Fibroblast of skin of left quadriceps (primary cell): ENCODE measurements around the gene NUDT4.
"Not testable (repeated sequence)": the region's sequence is repeated elsewhere in the genome, so short reads cannot be mapped to it uniquely, and the experiment has no call there.

Experiments
- DNase-seq, 2 experiments: peaks; one replicate each; pipeline ENCODE4 v3.0.0-alpha.2; 2013; ENCODE audit warnings: low read depth in 2 of 2

NUDT4 gene

DNA sequence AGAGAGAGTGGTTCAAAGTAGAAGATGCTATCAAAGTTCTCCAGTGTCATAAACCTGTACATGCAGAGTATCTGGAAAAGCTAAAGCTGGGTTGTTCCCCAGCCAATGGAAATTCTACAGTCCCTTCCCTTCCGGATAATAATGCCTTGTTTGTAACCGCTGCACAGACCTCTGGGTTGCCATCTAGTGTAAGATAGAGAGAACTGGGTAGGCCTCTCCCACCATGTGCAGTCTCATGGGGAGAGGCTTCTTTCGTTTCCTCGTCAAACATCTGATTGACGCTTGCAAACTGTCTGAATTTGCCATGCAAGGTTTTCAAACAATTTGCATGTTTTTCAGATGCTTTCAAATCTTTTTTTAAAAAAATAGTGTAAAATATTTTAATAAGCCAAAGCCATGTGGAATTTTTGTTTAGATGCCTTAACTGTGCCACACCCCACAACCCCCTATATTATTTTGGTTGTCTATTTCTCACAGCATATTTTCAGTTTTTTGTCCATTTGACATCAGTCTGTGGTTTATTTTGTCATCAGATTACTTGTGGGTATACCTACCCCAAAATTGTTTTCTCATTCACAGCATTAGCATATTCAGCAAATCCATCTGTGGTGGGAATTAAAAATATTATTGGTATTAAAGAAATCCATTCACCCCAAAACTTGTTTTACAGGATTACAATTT lies 21.6 kb downstream of the NUDT4 start:
- DNase-seq, result not testable (repeated sequence)

DNA sequence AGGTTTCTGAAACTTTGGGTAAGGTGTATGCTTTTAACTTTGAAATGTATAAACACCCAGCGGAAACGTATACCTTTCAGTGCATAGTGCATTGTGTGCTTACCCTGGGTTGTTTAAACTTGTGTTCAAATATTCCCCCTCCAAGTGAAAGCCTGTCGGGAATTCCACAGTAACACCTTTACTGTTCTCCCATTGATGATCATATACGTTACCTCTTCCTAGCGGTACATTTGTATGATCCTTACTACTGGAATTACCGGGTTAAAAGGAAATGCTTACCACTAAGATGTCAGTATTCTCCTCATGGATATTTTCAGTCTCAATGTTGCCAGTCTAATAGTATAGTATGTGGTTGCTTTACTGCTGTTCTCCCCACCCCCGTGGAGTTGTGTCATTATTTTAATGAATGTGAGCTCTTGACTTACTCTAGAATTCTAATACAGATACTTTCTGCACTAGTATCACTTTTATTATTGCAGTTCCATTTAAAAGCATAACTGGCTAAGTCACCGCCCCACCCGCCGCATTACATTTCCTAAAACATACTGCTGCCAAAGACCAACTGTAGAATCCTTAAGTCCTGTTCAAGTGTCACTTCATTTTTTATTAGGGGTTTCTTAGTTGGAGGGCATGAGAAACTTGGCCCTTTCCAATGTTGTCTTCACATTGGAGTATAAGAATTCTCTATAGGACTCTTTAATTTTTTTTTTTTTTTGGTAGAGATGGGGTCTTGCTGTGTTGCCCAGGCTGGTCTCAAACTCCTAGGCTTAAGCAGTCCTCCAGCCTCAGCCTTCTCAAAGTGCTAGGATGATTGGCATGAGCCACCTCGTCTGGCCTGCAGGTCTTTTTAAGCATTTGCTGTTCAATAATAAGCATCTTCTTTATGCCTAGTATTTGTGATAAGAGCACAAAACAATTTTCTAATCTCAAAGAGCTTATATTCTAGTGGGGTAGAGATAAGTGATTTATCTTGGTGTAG lies 24.9 kb downstream of the NUDT4 start:
- no peak for DNase-seq

DNA sequence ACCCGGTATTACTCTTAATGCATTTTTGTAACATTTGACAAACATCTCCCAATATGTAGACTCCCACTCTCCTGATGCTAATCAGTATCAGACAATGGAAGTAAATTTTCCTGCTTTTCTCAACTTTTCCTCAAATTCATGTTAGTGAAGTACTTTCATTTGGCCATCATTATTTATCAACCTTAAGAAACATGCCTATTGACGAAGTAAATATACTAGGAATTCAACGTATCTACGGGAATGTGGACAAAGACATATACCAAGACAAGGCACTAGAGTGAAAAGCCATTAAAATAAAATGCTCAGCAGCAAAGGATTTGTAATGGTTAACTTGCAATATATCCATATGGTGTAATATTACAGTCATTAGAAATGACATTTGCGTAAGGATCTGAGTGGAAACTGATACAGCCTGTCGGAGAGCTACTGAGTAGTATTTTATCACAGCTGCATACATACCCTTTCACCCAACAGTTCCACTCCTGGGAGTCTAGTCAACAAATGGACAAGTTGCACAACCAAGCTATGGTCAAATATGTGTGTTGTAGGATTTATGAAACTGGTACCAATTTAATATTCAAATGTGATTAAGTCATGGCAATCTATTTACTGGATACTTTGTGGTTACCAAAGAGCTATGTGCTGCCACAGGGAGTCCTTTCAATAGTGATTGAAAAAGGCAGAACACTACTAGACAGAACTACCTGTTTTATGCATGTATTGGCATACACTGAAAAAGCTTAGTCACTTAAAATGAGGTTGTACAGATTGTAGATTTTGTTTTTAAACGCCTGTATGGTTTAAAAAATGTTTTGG lies 26.5 kb downstream of the NUDT4 start:
- no peak for DNase-seq

DNA sequence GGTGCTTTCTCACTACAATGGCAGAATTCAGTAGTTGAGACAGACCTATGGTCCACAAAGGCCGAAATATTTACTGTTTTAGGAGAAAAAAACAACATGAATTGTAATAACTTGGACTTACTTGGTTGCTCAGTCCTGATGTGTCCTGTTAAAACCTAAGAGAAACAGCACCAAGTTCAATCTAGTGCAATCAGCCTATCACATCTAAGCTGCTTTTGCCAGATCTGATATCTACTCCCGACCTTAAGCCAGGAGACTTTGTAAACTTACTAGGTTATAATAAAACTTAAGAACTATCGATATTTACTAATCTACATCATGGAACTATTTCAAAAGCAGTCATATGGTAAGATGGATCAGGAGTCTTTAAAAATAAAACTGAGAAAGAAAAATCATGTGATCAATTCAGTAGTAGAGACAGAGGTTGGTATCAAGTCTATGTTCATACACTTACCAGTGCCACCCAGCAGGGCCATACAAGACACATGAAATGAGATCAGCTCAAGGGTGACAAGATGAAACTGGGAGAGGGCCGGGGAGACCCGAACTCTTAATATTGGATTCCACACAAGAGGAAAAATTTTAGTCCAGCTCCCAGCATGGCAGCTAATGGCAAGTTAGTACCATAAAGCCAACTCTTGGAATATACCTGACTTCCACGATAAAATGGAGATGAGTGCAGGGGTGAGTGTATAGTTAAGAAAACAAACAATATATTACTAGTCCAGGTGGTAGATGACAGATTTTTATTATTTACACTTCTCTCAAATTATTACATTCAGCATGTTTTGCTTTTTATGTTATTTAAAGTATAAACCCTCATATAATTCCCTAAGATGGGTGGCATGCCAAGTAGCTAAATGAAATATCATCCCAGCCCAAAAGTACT lies 27.5 kb downstream of the NUDT4 start:
- DNase-seq, result no peak

- no peak for DNase-seq
These were observed 29.6 kb downstream of the NUDT4 start for GRCh38 chr12:93407054-93407962.

GRCh38 chr12:93407963-93408283 lies 30.2 kb downstream of the NUDT4 start:
- no peak for DNase-seq

- no peak for DNase-seq
These were observed 31.1 kb downstream of the NUDT4 start for GRCh38 chr12:93408813-93409212.

- DNase-seq, result not testable (repeated sequence)
These were observed 31.8 kb downstream of the NUDT4 start for GRCh38 chr12:93409343-93410187.

DNA sequence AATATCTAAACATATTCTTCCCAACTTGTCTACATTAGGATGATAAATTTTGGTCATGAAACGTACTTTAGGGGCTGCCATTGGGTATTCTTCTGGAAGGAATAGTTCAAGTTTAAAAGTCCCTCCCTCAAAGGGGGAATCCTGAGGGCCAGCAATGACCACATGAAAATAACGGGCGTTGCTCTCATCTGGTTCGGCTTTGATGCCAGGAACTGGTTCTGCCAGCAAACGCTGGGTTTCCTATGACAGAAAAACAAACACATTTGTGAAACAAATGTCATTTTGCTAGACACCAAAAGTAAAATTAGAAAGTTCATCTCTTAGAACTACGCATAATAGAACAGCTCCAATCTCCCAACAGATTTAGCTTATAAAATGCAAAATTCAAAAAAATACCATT lies 33.3 kb downstream of the NUDT4 start:
- DNase-seq, result not testable (repeated sequence)

- not testable (repeated sequence) for DNase-seq
These were observed 34.7 kb downstream of the NUDT4 start for GRCh38 chr12:93412396-93412795.

DNA sequence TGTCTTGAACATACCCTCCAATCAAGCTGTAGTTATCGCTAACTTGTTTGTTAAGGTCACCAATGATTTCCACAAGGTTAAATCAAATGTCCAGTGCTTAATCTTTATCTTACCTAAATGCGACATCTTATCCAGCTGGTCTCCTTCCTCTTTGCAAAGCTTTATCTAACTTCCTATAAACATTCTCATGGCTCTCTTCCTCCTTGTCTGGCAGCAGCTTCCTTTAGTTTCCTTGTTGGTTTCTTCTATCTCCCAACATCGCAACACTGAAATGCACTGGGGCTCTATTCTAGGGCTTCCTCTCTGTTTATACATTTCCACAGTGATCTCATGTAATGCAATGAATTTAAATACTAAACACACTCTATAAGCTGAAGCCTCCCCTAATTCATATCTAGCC lies 35.3 kb downstream of the NUDT4 start:
- no peak for DNase-seq

DNA sequence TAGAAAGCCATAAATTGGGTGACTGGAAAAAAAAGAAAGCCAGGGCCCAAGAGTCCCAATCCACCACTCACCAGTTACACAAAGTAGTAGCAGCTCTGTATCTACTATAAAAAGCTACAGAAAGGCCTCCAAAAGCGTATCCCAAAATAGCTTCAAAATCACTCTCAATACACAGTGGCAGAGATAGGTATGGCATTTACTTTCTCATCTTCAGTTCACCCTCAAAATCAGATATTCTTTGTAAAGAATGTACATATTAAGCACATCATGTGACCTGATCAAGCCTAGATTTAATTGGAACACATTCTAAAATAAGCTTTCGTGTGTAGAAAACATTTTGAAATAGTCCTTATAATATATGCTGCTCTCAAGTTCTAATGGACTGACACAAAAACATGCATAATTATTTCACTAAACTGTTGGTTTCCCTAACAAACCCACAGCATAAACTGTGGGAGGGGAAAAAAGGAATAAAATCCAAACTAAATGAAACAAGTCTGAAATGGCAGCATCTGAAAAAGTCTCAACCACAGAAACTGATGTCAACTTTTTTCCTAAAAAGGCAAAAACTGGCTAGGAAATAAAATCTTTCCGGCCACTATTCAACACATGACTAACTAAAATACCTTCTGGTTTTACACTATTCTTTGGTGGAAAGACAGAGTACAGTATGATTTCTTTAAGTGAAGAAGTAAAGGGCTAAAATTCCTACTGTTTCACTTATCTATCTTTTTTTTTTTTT lies 38.2 kb downstream of the NUDT4 start:
- peak; percentile 77 to 83 for DNase-seq

GRCh38 chr12:93417967-93418480 lies 40.3 kb downstream of the NUDT4 start:
- no peak for DNase-seq

GRCh38 chr12:93419388-93420034 lies 41.8 kb downstream of the NUDT4 start:
- DNase-seq, result no peak

DNA sequence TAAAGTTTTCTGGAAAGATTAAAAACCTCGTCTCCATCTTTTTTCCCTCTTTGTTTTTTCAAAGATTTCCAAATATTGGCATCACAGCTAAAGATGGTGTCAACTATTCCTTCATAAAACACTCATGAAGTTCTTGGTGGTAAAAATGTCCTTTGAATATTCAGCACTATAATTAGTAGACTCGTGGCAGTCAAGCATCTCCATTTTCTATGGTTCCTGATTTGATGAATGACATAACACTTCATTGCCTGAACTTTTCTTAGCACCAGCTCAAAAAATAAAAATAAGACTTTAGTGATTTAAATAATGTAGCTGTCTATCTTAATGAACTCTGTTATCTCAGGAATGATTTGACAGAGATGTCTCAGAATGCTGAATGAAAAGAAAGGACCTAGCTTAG lies 44.3 kb downstream of the NUDT4 start:
- DNase-seq, result no peak

DNA sequence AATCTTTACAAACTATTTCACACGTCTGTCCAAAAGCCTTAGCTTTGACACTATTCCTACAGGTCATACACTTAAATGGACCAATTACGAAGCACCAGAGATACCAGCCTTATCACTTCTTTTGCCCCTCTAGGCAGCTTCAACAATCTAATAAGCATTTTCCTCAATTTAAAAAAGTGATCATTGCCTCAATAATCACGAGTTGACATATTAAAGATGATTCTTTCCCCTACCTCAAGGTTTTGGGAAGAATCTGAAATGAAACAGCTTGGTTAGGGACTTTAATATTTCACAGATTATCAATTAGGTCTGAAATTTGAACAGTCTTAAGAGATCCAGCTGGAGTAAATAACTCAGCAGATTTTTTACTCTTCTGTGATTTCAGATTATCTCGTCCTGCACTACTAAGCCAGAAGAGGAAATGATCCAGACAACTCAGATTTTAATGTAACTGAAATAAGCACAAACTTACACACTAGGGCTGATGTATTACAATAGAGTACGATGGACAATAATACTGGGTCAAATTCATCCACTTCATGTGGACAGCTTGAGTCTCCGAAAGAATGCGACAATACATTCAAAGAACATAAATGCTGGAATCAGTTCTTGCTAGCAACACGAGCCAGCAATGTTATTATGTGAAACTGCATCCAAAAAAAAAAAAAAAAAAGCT lies 48.1 kb downstream of the NUDT4 start:
- DNase-seq, result no peak

DNA sequence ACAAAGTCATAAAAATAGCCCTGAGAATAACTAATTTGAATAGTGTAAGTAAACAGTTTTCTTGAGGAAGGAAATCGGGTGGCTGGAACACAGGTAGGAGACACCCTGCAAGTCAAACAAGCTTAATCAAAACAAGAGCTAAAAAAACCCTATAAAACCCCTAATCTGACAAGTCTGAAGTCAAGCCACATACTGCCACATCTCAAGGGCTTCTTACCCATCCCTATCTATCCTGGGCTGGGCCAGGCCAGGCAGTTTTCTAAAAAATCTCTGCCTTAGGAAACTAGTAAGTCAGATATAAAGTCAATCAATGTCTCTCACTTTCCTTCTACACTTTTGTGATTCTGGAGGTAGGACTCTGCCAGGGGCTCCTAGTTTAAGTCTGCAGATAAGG lies 48.7 kb downstream of the NUDT4 start:
- DNase-seq, result no peak
